IMR-90 (cell line): Measurements from ENCODE around the gene PRUNE2. TPM values are rescaled to one million over a fixed set of nuclear protein-coding genes. Genes with fewer than 3 reads are reported as not detected.

Experiments
- ATAC-seq: fragments of 200-7000 bp; cut with Tn5 transposase; 2 replicates; pipeline ENCODE4 v1.9.1; 2020; ENCODE audit warnings: low read depth, mild to moderate bottlenecking, moderate library complexity
- BruUV-seq: library from RNA; stranded (reverse); fragments of 400-500 nt; replicated peaks from 2 replicates; lab custom pipeline; 2021; lab: Mats Ljungman, UMichigan
- CTCF ChIA-PET: fragments of 300-600 bp; formaldehyde crosslinking; extraction: SDS; loops from one replicate; lab custom pipeline; 2021; ENCODE audit warnings: antibody characterized with exemption; lab: Yijun Ruan, JAX
- POLR2A ChIA-PET: fragments of 300-600 bp; sonication (Branson Sonifier 250); formaldehyde crosslinking; loops from one replicate; lab custom pipeline; 2022; ENCODE audit warnings: antibody characterized with exemption; ENCODE audit not compliant: unreplicated experiment; lab: Charles Lee
- DNase-seq: peaks from one replicate; pipeline ENCODE4 v3.0.0; 2013
- H2AFZ ChIP-seq: replicated peaks from 2 replicates; pipeline ENCODE3; 2013; ENCODE audit warnings: low read length, mild to moderate bottlenecking; ENCODE audit not compliant: poor library complexity
- H2AK5ac ChIP-seq: 2 replicates; pipeline ENCODE4 v1.6.1; 2013; ENCODE audit warnings: low read depth, low read length, inconsistent platforms
- H2AK9ac ChIP-seq: replicated peaks from 2 replicates; pipeline ENCODE3; 2013; ENCODE audit warnings: mild to moderate bottlenecking, low read depth, low read length, moderate library complexity; ENCODE audit not compliant: poor library complexity
- H2BK120ac ChIP-seq: 2 replicates; pipeline ENCODE4 v1.6.1; 2013; ENCODE audit warnings: low read depth, low read length, inconsistent platforms
- H2BK15ac ChIP-seq: 3 replicates; pipeline ENCODE4 v1.6.1; 2013; ENCODE audit warnings: low read depth, low read length, inconsistent platforms
- H2BK20ac ChIP-seq: 2 replicates; pipeline ENCODE4 v1.6.1; 2013; ENCODE audit warnings: low read depth, mild to moderate bottlenecking, inconsistent platforms, low read length, moderate library complexity
- H2BK5ac ChIP-seq: 2 replicates; pipeline ENCODE4 v1.6.1; 2013; ENCODE audit warnings: mild to moderate bottlenecking, low read depth, low read length, inconsistent platforms; ENCODE audit not compliant: poor library complexity, severe bottlenecking
- H3K14ac ChIP-seq: replicated peaks from 2 replicates; pipeline ENCODE4 v1.6.1; 2013; ENCODE audit warnings: low read depth, low read length, inconsistent platforms
- H3K18ac ChIP-seq: 2 replicates; pipeline ENCODE4 v1.6.1; 2013; ENCODE audit warnings: low read depth, low read length, control low read depth
- H3K23ac ChIP-seq: 2 replicates; pipeline ENCODE4 v1.6.1; 2013; ENCODE audit warnings: low read depth, low read length, inconsistent platforms
- H3K27ac ChIP-seq: 2 replicates; pipeline ENCODE4 v1.5.1; 2013; ENCODE audit warnings: mild to moderate bottlenecking, control low read depth, low read length; ENCODE audit not compliant: insufficient read depth
- H3K27me3 ChIP-seq: 2 replicates; pipeline ENCODE4 v1.6.1; 2013; ENCODE audit warnings: low read length; ENCODE audit not compliant: control insufficient read depth, insufficient read depth
- H3K36me3 ChIP-seq: 2 replicates; pipeline ENCODE4 v1.6.1; 2013; ENCODE audit warnings: low read length, mixed read lengths; ENCODE audit not compliant: control insufficient read depth, insufficient read depth
- H3K4ac ChIP-seq: 2 replicates; pipeline ENCODE4 v1.6.1; 2013; ENCODE audit warnings: low read depth, low read length, inconsistent platforms
- H3K4me1 ChIP-seq: 2 replicates; pipeline ENCODE4 v1.6.1; 2013; ENCODE audit warnings: low read length, mixed read lengths; ENCODE audit not compliant: control insufficient read depth, insufficient read depth
- H3K4me2 ChIP-seq: 2 replicates; pipeline ENCODE4 v1.6.1; 2013; ENCODE audit warnings: low read depth, mild to moderate bottlenecking, control low read depth, low read length, moderate library complexity
- H3K4me3 ChIP-seq: 2 replicates; pipeline ENCODE4 v1.5.1; 2013; ENCODE audit warnings: low read depth, mild to moderate bottlenecking, control low read depth, low read length, moderate library complexity; ENCODE audit not compliant: insufficient read depth
- H3K56ac ChIP-seq: 2 replicates; pipeline ENCODE4 v1.6.1; 2013; ENCODE audit warnings: low read length, inconsistent platforms; ENCODE audit not compliant: insufficient read depth; ENCODE audit errors: extremely low read depth
- H3K79me1 ChIP-seq, 2 experiments: 2 replicates each; pipeline ENCODE4 v1.6.1; 2013; ENCODE audit warnings: low read length in 2 of 2, inconsistent platforms in 1 of 2, low read depth in 1 of 2
- H3K9ac ChIP-seq: 2 replicates; pipeline ENCODE4 v1.6.1; 2013; ENCODE audit warnings: low read depth, low read length, control low read depth
- H3K9me1 ChIP-seq: 2 replicates; pipeline ENCODE4 v1.6.1; 2013; ENCODE audit warnings: low read length, inconsistent platforms; ENCODE audit not compliant: insufficient read depth
- H3K9me3 ChIP-seq: 2 replicates; pipeline ENCODE4 v1.6.1; 2013; ENCODE audit warnings: low read length; ENCODE audit not compliant: control insufficient read depth, insufficient read depth
- H4K20me1 ChIP-seq: 2 replicates; pipeline ENCODE4 v1.6.1; 2013; ENCODE audit warnings: low read length, inconsistent platforms; ENCODE audit not compliant: insufficient read depth
- H4K5ac ChIP-seq: 2 replicates; pipeline ENCODE4 v1.6.1; 2013; ENCODE audit warnings: mild to moderate bottlenecking, low read depth, low read length, control low read depth
- H4K8ac ChIP-seq, 2 experiments: 2 replicates each; pipeline ENCODE4 v1.6.1; 2013; ENCODE audit warnings: low read depth in 2 of 2, low read length in 2 of 2, control low read depth in 1 of 2, inconsistent platforms in 1 of 2
- H4K91ac ChIP-seq: 2 replicates; pipeline ENCODE4 v1.6.1; 2013; ENCODE audit warnings: low read depth, low read length, inconsistent platforms; ENCODE audit not compliant: insufficient read depth
- BHLHE40 ChIP-seq: fragments of 150-350 bp; IDR thresholded peaks from 2 replicates; pipeline ENCODE4 v1.6.1; 2016; ENCODE audit warnings: mild to moderate bottlenecking, low read depth, low read length
- CEBPB ChIP-seq: IDR thresholded peaks from 2 replicates; pipeline ENCODE4 v1.6.1; 2012; ENCODE audit warnings: low read depth, low read length, improper control_type of control experiment
- CHD1 ChIP-seq: IDR thresholded peaks from 2 replicates; pipeline ENCODE4 v1.6.1; 2012; ENCODE audit warnings: low read depth, low read length, improper control_type of control experiment
- FOS ChIP-seq: fragments of 150-350 bp; IDR thresholded peaks from 2 replicates; pipeline ENCODE4 v1.6.1; 2016; ENCODE audit warnings: low read depth, low read length
- MAFK ChIP-seq: IDR thresholded peaks from 2 replicates; pipeline ENCODE4 v1.6.1; 2012; ENCODE audit warnings: low read depth, low read length, improper control_type of control experiment
- MAZ ChIP-seq: IDR thresholded peaks from 2 replicates; pipeline ENCODE4 v1.6.1; 2012; ENCODE audit warnings: low read depth, mild to moderate bottlenecking, low read length, improper control_type of control experiment, moderate library complexity, borderline replicate concordance
- MXI1 ChIP-seq: IDR thresholded peaks from 2 replicates; pipeline ENCODE4 v1.6.1; 2012; ENCODE audit warnings: low read depth, mild to moderate bottlenecking, low read length, moderate library complexity, borderline replicate concordance
- NFE2L2 ChIP-seq: fragments of 150-350 bp; IDR thresholded peaks from 2 replicates; pipeline ENCODE4 v1.6.1; 2016; ENCODE audit warnings: low read depth, mild to moderate bottlenecking, low read length
- POLR2A ChIP-seq: IDR thresholded peaks from 2 replicates; pipeline ENCODE4 v1.6.1; 2012; ENCODE audit warnings: mild to moderate bottlenecking, low read depth, low read length
- RAD21 ChIP-seq: IDR thresholded peaks from 2 replicates; pipeline ENCODE4 v1.6.1; 2012; ENCODE audit warnings: low read length, improper control_type of control experiment
- RCOR1 ChIP-seq: IDR thresholded peaks from 2 replicates; pipeline ENCODE4 v1.6.1; 2012; ENCODE audit warnings: mild to moderate bottlenecking, low read length, improper control_type of control experiment; ENCODE audit not compliant: insufficient replicate concordance
- RFX5 ChIP-seq: IDR thresholded peaks from 2 replicates; pipeline ENCODE4 v1.8.0; 2012; ENCODE audit warnings: low read depth, mild to moderate bottlenecking, low read length, moderate library complexity
- SMC3 ChIP-seq: fragments of 150-350 bp; IDR thresholded peaks from 2 replicates; pipeline ENCODE4 v1.6.1; 2016; ENCODE audit warnings: low read depth, mild to moderate bottlenecking, antibody characterized with exemption, low read length, moderate library complexity
- WGBS, 2 experiments: methylation state at CpG; one replicate each; pipeline versions ENCODE4 v1.1.5 to v1.1.7; 2013; ENCODE audit warnings: missing lambda C conversion rate in 2 of 2; ENCODE audit not compliant: insufficient read length in 1 of 2; ENCODE audit errors: extremely low coverage in 2 of 2; 5-methylcytosine and 5-hydroxymethylcytosine counted together
- dilution Hi-C: fragments of 300-500 bp; cut with HindIII; formaldehyde crosslinking; loops from one replicate; pipeline ENCODE4 v1.14.3; 2018; ENCODE audit warnings: low sequenced_read_pairs; ENCODE audit not compliant: unreplicated experiment
- in situ Hi-C: fragments of 300-500 bp; cut with MboI; formaldehyde crosslinking; loops from 3 replicates; pipeline ENCODE4 v1.14.3; 2019; ENCODE audit warnings: low sequenced_read_pairs, inconsistent platforms, mixed read lengths
- intact Hi-C: fragments of 100-400 bp; cut with micrococcal nuclease; formaldehyde crosslinking; loops from 2 replicates; pipeline ENCODE4 v1.10.0; 2022
- polyA plus RNA-seq, 3 experiments: library from polyadenylated mRNA; depleted of rRNA; stranded (reverse); fragments of >200 nt; gene quantifications; 2 replicates each; pipeline ENCODE4 v1.2.3, GENCODE V29; 2012; ENCODE audit warnings: low replicate concordance in 1 of 3
- total RNA-seq: library from RNA; depleted of rRNA; stranded (reverse); fragments of >200 nt; gene quantifications from 2 replicates; pipeline ENCODE4 v1.2.3, GENCODE V29; 2012
- TF ChIP-seq, protein P1 (sequence below): conservative IDR thresholded peaks from 2 replicates; pipeline ENCODE4 v1.5.1; 2012; ENCODE audit warnings: mild to moderate bottlenecking, low read depth, low read length, improper control_type of control experiment
- TF ChIP-seq, protein P2 (sequence below): fragments of 150-350 bp; IDR thresholded peaks from 2 replicates; pipeline ENCODE4 v1.6.1; 2016; ENCODE audit warnings: low read depth, mild to moderate bottlenecking, low read length, moderate library complexity, borderline replicate concordance
- TF ChIP-seq, protein P3 (sequence below): fragments of 150-350 bp; IDR thresholded peaks from 2 replicates; pipeline ENCODE4 v1.6.1; 2017; ENCODE audit warnings: mild to moderate bottlenecking, antibody characterized with exemption, low read length, low read depth

Gene PRUNE2
- total and polyA plus RNA-seq, 2 of the 4 experiments (the other 2 are of a cell fraction), result 0.70 to 1.6 TPM

- DNase-seq, result no peak
- Histone ChIP-seq H3K4me2 (no peak overlapping the region), H4K5ac (no peak overlapping the region), H2AFZ (no peak overlapping the region), H2AK9ac (no peak overlapping the region), H2AK5ac (no peak overlapping the region), H2BK5ac (no peak overlapping the region), H3K4ac (no peak overlapping the region), H3K36me3 (no peaks in the 10 kb centered on the region), H2BK15ac (no peak overlapping the region), H3K4me3 (no peak overlapping the region), H3K14ac (no peak overlapping the region), H3K9me3 (no peaks in the 10 kb centered on the region), H3K27ac (no peak overlapping the region), H2BK20ac (no peak overlapping the region), H3K23ac (no peak overlapping the region), H3K4me1 (no peaks in the 10 kb centered on the region), H3K56ac (no peak overlapping the region), H3K9me1 (no peaks in the 10 kb centered on the region), H3K27me3 (peaks cover 9% of the 10 kb centered on the region), H4K91ac (no peak overlapping the region), H2BK120ac (no peak overlapping the region), H3K9ac (no peak overlapping the region), H4K20me1 (no peaks in the 10 kb centered on the region), H3K18ac (no peak overlapping the region), H3K79me1 (no peaks in the 10 kb centered on the region), H4K8ac (no peak overlapping the region)
- TF ChIP-seq RCOR1 (no peak), FOS (no peak), BHLHE40 (no peak), NFE2L2 (no peak), RFX5 (no peak), POLR2A (no peak), MAZ (no peak), MXI1 (no peak), CEBPB (no peak), SMC3 (no peak), RAD21 (no peak), MAFK (no peak), CHD1 (no peak)
- TF ChIP-seq, protein P1, sequence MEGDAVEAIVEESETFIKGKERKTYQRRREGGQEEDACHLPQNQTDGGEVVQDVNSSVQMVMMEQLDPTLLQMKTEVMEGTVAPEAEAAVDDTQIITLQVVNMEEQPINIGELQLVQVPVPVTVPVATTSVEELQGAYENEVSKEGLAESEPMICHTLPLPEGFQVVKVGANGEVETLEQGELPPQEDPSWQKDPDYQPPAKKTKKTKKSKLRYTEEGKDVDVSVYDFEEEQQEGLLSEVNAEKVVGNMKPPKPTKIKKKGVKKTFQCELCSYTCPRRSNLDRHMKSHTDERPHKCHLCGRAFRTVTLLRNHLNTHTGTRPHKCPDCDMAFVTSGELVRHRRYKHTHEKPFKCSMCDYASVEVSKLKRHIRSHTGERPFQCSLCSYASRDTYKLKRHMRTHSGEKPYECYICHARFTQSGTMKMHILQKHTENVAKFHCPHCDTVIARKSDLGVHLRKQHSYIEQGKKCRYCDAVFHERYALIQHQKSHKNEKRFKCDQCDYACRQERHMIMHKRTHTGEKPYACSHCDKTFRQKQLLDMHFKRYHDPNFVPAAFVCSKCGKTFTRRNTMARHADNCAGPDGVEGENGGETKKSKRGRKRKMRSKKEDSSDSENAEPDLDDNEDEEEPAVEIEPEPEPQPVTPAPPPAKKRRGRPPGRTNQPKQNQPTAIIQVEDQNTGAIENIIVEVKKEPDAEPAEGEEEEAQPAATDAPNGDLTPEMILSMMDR, result no peak
- TF ChIP-seq, protein P2, sequence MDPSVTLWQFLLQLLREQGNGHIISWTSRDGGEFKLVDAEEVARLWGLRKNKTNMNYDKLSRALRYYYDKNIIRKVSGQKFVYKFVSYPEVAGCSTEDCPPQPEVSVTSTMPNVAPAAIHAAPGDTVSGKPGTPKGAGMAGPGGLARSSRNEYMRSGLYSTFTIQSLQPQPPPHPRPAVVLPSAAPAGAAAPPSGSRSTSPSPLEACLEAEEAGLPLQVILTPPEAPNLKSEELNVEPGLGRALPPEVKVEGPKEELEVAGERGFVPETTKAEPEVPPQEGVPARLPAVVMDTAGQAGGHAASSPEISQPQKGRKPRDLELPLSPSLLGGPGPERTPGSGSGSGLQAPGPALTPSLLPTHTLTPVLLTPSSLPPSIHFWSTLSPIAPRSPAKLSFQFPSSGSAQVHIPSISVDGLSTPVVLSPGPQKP, result no peak
- TF ChIP-seq, protein P3, sequence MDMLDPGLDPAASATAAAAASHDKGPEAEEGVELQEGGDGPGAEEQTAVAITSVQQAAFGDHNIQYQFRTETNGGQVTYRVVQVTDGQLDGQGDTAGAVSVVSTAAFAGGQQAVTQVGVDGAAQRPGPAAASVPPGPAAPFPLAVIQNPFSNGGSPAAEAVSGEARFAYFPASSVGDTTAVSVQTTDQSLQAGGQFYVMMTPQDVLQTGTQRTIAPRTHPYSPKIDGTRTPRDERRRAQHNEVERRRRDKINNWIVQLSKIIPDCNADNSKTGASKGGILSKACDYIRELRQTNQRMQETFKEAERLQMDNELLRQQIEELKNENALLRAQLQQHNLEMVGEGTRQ, result no peak
- dilution Hi-C loops, result no loop called here
- ChIA-PET CTCF (interaction anchor here (0.7 kb wide), 1 partner anchor 22 kb away, joined by 3 read pairs; no protein-coding TSS in a partner anchor), POLR2A (no interaction called here)
- in situ Hi-C loops, result loop anchor here (25.0 kb wide), 1 partner anchor 814 kb away; the partner anchor contains the start of gene PCSK5
- WGBS, 2 experiments, result 0% methylated on average over 1 of the region's 3 CpGs; no CpG with 5 or more reads in 1 of the 2 experiments
- ATAC-seq, result no peak
- intact Hi-C loops, result loop anchor here (1.0 to 5.0 kb wide), 4 partner anchors 253 to 1434 kb away; no protein-coding TSS in a partner anchor
- BruUV-seq, result no TSS peak
These were observed 204.4 kb downstream of the PRUNE2 start for GRCh38 chr9:76701441-76702039.
